ENCODE measurements around the gene LONRF3.

LONRF3 gene

GRCh38 chrX:119030990-119031389, 56.6 kb downstream of the LONRF3 start:
- in situ Hi-C loops (cut with HindIII; ENCODE audit: low sequenced_read_pairs): no loop called here
- H3K4me3 ChIP-seq (ENCODE audit: low read depth, low read length): no peak overlapping the region
- no peak for DNase-seq (ENCODE audit: low read depth)
- no peak for TF ChIP-seq CTCF (IDR thresholded peaks at IDR 0.05; ENCODE audit: low read depth, low read length, missing control alignments)

- in situ Hi-C loops (cut with HindIII; ENCODE audit: low sequenced_read_pairs): no loop called here
- no peak overlapping the region for H3K4me3 ChIP-seq (ENCODE audit: low read depth, low read length)
- no peak for DNase-seq (ENCODE audit: low read depth)
- no peak for TF ChIP-seq CTCF (IDR thresholded peaks at IDR 0.05; ENCODE audit: low read depth, low read length, missing control alignments)
These were observed 62.0 kb downstream of the LONRF3 start for GRCh38 chrX:119036107-119037029.

- in situ Hi-C loops (cut with HindIII; ENCODE audit: low sequenced_read_pairs): no loop called here
- no peak for TF ChIP-seq CTCF (IDR thresholded peaks at IDR 0.05; ENCODE audit: low read depth, low read length, missing control alignments)
- DNase-seq (ENCODE audit: low read depth): no peak
- H3K4me3 ChIP-seq (ENCODE audit: low read depth, low read length): no peak overlapping the region
These were observed 66.0 kb downstream of the LONRF3 start for GRCh38 chrX:119040432-119040831.

GRCh38 chrX:119041175-119041574, 66.8 kb downstream of the LONRF3 start:
- in situ Hi-C loops (cut with HindIII; ENCODE audit: low sequenced_read_pairs): no loop called here
- TF ChIP-seq CTCF (IDR thresholded peaks at IDR 0.05; ENCODE audit: low read depth, low read length, missing control alignments): no peak
- no peak overlapping the region for H3K4me3 ChIP-seq (ENCODE audit: low read depth, low read length)
- peak; percentile 31 for DNase-seq (ENCODE audit: low read depth)

GRCh38 chrX:119042040-119042439, 67.6 kb downstream of the LONRF3 start:
- in situ Hi-C loops (cut with HindIII; ENCODE audit: low sequenced_read_pairs): no loop called here
- no peak for DNase-seq (ENCODE audit: low read depth)
- no peak overlapping the region for H3K4me3 ChIP-seq (ENCODE audit: low read depth, low read length)
- TF ChIP-seq CTCF (IDR thresholded peaks at IDR 0.05; ENCODE audit: low read depth, low read length, missing control alignments): no peak

- DNase-seq (ENCODE audit: low read depth): no peak
- H3K4me3 ChIP-seq (ENCODE audit: low read depth, low read length): no peak overlapping the region
- TF ChIP-seq CTCF (IDR thresholded peaks at IDR 0.05; ENCODE audit: low read depth, low read length, missing control alignments): no peak
- in situ Hi-C loops (cut with HindIII; ENCODE audit: low sequenced_read_pairs): no loop called here
These were observed 68.6 kb downstream of the LONRF3 start for GRCh38 chrX:119042996-119043395.
